HS-27A (cell line): ENCODE measurements around the gene GALNTL6.
"Not testable (repeated sequence)": the region's sequence is repeated elsewhere in the genome, so short reads cannot be mapped to it uniquely, and the experiment has no call there.

Experiments
- DNase-seq: peaks from one replicate; pipeline ENCODE4 v3.0.0-alpha.2; 2012; ENCODE audit warnings: low read depth, missing footprints

GALNTL6 gene

DNA sequence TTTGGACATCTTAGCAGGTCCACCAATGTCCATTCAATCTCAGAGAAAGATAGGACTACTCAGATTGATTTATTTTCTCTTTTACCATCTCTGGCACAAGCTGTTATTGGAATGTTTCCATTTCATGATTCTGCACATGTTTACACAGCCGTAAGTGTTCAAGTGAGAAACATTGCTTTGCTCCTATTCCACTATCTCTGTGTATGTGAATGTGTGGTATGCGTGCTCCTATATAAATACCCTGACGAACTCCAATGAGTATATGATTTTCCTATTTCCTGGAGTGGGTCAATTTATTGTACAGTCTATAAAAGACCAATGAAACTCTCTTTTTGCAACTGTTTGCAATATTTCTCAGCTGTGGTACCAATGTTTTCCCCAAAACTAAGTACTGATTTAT is 1134.4 kb downstream of the GALNTL6 start:
- DNase-seq: no peak

DNA sequence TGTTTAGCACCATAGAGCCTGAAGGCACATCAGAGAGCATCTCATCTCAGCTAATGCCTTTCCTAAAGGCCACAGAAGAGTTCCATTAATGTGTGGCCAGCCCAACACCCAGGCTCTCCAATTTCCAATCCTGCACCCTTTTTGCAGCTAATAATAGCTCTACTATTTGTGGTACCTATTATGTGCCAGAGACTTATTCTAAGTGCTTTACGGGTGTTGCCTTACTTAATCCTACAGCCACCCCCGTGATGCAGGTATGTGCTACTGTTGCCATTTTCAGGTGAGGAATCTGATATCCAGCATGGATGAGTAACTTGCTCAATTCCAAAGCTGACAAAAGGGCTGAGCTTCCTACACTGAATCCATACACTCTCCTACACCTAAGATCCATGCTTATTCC is 1137.8 kb downstream of the GALNTL6 start:
- DNase-seq: no peak

DNA sequence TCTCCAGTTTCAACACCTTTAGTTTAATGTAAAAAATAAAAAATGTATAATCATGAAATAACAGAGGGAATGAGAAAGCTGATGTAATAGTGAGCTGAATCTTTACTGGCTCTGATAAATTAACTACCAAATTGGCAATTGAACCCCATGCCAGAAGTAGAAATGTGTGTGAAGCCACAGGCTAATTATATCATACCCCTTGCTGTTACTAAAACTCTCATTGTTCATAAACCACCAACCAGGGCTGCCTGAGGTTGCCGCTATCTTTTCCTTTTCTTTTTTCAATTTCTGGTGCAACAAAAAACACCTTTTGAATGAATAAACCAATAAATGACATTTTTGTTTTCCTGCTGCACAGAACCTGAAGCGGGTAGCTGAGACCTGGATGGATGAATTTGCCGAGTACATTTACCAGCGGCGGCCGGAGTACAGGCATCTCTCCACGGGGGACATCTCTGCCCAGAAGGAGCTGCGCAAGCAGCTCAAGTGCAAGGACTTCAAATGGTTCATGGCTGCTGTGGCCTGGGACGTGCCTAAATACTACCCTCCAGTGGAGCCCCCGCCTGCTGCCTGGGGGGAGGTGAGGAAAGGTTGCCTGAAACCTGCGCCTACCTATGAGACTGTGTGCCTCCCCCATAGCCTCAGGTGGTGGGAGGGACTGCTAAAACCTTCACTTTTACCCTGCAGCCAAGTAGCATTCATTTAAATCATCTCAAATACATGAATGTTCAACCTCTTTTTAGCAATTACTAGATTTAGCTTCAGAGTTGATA is 1138.7 kb downstream of the GALNTL6 start:
- DNase-seq: no peak

DNA sequence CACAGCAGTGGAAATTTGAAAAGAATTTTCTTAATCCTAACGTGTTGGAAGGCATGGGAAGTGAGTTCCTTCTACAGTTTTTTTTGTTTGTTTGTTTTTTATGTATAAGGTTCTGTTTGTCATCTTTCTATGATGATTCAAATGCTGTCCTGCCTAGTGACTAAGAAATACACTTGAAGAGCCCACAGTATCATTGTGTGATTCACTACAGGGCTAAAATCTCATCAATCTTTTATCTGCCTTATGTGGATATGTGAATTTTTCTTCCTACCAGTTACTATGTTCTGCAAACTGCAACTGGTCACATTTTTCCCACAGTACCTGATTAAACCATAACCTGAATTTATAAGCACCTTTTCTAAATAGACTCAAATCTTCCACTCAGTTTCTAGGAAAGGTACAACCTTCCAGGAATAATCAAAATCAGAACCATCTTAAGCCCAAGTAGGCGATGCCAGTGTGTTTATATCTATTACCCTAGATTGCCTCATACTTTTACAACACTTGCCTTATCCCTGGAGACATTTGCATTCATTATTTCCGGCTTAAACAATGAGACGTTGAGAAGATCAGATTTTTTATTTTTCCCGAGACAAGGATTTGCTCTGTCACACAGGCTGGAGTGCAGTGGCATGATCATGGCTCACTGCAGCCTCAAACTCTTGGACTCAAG is 1140.8 kb downstream of the GALNTL6 start:
- DNase-seq: no peak

DNA sequence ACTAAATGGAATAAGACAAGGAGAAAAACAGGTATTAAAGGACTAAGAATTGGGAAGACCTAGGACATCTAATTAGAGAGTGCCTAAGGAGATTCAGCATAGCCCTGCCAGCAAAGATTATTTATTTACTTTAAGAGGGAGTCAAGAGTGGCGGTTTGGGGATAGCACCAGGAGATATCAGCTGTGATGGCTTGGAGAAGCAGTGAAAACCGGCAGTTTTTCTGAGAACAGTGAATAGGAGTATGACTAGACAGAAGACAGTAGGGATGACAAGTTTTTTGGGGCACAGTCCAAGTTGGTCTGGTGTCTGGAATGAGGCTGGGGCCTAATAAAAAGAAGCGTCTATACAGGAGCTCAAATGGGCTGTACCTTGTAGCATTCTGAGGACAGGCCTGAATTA is 1143.1 kb downstream of the GALNTL6 start:
- not testable (repeated sequence) for DNase-seq

DNA sequence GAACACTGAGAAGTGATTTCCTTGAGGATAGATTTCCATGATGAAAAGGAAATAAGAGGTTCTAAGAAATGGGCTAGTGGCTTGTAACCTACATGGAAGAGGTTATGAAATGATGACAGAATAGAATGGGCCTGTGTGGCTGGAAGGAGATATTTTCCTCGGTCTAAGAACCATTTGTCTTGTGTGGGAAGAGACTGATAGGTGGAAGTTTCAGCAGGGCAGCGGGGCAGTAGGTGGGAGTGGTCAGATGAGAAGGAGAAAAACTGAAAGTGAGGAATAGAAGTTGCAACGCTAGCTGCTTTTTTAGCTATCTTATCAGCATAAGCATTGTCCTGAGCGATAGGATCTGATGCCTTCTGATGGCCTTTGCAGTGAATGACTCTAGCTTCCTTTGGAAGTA is 1144.0 kb downstream of the GALNTL6 start:
- DNase-seq: no peak

DNA sequence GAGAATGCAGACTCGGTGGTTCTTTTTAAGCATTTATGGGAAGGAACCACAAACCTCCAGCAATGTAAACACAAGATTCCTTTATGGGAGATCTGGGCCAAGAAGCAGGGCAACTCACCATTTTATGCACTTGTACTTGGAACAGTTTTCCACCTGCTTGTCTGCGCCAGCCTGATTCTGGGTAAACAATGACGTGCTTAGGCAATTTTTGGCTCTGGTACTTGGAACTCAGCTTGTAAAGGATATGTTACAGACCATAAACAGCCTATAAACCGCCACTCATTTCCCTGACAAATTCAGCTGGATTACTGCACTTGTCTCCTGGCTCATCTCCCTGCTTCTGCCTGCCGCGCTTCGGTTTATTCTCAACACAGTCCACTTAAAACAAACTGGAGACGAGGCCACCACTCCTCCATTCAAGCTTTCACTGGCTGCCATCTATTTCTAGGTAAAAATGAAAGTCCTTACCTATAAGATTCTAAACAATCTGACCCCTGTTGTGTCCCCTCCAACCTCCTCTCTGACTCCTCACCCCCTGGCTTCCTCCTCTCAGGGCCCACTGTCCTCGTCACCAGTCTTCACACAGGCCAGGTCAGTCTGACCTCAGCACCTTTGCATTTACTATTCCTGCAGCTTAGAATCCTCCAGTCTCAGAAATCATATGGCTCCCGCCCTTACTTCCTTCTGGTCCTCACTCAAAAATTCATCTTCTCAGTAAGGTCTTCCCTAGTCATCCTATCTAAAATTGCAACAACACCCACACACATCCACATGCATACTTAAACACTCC is 1149.6 kb downstream of the GALNTL6 start:
- DNase-seq: peak; percentile 8

DNA sequence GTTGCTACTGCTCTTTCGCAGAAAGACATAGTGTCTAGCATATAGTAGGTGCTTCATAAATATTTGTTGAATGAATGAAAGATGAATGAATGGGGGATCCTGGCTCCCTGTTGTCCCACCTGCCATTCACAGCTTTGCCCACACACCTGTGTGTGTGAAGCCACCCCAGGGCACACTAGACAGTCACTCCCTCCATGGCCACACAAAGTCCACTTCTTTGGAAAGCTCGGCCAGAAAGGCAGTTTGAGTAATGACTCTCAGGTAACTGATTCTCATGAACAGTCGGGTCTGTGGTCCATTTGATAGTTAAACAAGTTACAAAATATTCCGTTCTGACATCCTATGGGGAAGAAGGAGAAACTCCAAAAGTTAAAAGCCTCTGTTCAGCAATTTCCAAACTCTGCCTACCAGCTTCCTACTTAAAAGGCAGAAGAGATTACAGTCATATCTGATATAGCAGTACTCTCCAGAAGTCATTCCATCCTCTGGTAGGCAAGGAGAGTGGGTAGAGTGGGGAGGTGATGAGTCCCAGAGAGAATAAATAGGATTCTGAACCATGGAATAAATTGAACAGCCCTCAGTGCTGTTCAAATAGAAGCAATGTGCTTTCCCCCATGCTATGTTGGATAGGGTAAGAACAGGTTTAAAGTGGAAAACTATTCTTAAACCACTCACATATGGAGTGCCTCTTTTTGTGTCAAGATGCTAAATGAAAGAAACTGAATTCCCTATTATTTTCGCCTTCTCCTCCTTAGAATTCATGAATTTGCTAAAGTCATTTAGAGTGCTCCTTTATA is 1150.5 kb downstream of the GALNTL6 start:
- DNase-seq: no peak

DNA sequence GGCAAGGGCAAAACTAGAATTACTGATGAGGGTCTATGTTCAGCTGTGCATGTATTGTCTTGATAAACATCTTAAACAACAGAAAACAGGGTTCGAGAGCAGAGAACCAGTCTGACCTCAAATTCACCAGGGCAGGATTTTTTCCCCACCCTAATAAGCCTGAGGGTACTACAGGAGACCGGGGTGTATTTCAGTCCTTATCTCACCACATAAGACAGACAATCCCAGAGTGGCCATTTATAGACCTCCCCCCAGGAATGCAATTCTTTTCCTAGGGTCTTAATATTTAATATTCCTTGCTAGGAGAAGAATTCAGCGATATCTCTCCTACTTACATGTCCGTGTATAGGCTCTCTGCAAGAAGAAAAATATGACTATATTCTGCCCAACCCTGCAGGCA is 1157.0 kb downstream of the GALNTL6 start:
- DNase-seq: not testable (repeated sequence)

DNA sequence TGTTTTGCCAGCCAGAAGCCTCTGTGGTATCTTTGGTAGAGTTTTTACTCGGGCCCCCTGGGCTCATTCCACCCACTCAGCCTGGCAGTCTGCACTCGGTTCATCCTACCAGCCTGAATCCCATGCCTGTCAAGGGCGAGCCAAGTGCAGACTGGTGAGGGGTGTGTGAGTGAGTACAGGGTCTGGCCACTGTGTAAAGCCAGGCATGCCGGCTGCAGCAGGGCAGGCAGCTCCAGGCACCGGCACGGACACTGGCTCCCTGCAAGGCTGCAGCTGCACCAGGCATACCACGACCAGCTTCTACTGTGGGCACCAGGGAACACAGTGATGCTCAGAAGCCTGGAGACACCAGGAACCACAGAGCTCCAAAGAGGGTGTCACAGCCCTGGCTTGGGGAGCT is 1161.4 kb downstream of the GALNTL6 start:
- no peak for DNase-seq

DNA sequence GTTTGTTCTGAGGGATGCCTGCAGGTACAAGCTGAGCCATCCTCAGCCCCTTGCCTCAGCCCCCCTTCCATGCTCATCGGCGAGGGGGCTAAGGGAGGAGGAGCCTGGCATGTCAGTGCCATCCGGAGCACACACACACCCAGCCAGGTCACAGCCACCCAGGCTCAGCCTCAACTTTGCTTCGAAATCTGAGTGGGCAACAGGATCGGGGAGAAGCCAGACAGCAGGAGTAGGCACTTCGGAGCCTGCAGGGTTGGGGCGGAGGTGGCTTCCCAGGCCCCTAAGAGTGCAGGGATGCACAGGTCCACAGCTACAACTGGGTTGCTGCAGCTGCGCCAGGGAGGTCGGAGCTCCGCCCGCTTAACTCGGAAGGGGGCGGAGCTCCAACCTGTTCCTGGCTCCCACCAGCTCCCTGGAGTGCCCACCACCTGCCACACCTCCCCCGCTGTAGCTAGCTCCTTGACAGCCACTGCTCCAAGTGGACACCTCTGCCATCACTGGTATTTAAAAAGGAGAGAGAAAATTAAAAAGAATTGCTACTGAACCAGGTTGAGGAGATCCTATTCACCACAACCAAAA is 1162.5 kb downstream of the GALNTL6 start:
- no peak for DNase-seq

DNA sequence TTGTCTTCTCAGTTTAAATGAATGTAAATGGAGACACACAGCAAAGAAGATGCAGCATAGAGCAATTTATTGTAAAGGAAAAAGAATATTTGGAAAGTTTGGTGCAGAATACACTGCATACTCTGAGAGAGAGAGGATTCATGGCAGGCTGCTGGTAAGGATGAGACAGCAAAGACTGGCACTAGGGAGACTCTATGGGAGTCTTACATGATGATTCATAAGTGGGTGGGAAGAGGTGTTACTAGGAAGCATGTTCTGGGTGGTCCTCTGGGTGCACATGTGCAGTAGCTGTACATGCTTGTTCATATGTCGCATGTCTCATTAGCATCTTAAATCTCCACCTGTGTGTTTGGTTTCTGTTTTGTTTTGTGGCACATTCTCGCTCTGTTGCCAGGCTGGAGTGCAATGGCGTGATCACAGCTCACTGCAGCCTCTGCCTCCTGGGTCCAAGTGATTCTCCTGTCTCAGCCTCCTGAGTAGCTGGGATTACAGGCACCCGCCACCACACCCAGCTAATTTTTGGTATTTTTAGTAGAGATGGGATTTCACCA is 1164.4 kb downstream of the GALNTL6 start:
- not testable (repeated sequence) for DNase-seq

DNA sequence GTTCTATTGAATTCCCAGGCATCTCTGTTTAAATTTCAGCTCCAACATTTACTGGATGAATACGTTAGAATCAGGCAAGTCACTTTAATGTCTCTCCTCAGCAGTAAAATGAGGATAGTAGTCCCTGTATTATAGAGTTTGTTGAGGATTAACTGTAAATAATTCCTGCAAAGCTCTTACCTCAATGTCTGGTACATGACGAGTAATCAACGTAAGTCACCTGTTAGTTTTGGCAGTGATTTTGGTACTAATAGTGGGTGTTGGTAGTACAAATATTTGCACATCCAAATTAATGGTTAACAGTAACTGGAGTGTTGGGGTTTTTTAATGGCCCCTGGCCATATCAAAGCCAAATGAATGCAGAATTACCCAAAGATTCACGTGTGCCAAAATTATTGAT is 1165.6 kb downstream of the GALNTL6 start:
- DNase-seq: no peak

DNA sequence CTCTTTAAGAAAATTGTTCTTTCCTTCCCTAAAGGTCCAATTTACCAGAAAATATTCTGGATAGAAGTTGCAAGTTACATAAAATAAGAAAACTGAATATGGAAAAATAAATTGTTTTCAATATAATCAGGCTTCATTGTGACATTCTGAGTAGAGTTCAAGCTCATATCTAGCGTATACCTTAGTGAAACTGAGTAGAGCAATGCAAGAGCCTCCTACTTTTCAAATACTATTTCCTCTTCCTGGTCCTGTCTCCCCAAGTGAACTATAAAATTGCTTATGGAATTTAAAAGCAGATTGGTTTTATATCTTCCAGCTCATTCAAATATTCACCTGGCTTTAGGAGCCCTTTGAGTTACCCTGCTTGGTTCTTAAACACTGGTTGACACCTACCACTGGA is 1166.1 kb downstream of the GALNTL6 start:
- DNase-seq: no peak

DNA sequence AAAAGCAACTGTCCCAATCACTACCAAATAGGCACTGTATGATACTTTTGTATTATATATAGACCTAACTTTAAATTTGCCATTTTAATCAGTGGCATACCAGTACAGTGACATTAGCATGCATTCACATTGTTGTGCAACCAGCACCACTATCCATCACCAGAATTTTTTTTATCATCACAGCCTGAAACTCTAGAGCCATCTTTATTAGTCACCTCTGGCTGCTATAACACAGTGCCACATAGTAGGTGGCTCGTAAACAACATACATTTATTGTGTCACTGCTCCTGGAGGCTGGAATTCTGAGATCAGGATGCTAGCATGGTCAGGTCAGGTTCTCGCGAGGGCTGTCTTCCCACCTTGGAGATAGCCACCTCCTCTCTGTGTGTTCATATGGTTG is 1167.0 kb downstream of the GALNTL6 start:
- DNase-seq: no peak

DNA sequence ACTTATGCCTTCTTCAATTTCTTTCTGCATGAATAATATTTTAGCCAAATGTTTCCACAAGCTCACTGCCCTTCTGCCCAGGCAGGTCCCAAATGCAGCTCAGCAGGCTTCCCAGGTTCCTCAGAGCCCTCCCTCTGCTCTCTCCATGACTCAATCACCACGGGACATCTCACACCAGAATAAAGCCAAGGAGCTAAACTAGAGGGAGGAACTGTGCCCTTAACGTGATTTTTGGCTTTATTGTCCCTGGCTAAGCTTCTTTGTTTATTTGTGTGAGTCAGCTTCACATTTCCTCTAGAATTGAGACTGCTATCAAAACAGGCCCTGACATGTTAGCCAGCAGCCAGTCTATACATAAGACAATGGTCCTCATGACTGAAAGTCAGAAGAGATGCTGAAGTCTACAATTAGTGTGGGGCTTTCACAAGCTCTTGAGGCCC is 1169.0 kb downstream of the GALNTL6 start:
- no peak for DNase-seq

DNA sequence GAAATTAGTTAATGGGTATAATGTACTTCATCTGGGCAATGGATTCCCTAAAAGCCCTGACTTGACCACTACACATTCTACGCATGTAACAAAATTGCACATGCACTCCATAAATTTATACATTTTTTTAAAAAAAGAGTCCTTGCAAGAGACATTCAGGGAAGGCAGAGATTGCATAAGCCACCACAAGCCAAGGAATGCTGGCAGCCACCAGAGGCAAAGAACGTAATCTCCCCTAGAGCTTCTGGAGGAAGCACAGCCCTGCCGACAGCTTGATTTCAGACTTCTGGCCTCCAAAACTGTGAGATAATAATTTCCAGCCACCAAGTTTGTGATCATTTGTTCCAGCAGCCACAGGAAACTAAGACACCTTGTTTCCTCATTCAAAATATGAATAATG is 1169.8 kb downstream of the GALNTL6 start:
- DNase-seq: no peak

DNA sequence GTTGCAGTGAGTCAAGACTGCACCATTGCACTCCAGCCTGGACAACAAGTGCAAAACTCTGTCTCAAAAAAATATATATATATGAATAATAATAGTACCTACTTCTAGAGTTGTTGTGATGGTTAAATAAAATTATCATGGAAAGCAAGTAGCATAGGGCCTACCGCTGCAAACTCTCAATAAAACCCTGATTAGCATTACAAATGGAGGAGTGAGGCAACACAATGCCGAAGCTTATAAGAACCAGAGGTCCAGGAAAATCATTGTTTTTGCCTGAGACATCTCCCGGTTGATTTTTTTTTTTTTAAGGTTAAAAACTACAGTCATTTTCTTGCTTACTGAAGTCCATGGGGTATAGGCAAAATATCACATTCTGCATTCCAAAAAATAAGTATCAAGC is 1170.4 kb downstream of the GALNTL6 start:
- DNase-seq: no peak

DNA sequence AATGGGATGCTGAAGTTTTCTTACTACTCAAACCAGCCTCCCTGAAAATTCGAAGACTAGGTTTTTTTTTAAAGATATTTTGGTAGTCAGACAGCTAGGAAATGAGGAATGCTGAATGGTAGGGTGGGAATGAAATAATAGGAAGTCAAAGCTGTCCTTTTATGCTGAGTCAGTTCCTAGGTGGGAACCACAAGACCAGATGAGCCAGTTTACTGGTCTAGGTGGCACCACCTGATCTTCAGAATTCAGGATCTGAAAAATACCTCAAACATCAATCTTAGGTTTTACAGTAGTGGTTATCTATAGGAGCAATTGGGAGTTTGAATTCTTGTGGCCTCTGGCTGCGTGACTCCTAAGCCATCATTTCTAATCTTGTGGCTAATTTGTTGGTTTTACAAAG is 1172.3 kb downstream of the GALNTL6 start:
- DNase-seq: no peak

DNA sequence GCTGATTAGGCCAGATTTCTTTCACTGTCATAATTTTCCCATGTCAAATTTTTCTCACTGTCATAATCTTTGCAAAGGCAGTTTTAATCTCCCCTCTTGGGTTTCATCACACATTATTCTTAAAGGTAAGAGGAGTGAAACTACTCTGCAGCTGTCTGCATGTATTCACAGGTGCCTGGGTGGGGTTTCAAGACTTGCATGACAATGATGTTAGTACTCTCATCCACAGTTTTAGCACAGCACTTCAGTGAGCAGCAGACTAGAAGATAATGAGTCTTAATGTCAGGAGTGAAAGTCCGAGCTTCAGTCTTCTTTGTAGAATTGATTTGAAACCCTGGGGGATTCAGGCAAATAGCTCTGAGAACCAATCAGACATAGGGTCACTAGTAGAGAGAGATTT is 1172.9 kb downstream of the GALNTL6 start:
- DNase-seq: no peak
